GM12873 (cell line): ENCODE data around the gene BCR.
A peak's percentile ranks its signal among the peaks of the same experiment; 100 is the strongest.

Source experiments
- TF ChIP-seq, protein P1 (sequence below): IDR thresholded peaks from 2 replicates; pipeline ENCODE4 v1.5.1; 2012; ENCODE audit warnings: low read depth, mild to moderate bottlenecking, moderate library complexity, low read length, control low read depth; ENCODE audit not compliant: insufficient read depth; ENCODE audit errors: missing control alignments

BCR gene

DNA sequence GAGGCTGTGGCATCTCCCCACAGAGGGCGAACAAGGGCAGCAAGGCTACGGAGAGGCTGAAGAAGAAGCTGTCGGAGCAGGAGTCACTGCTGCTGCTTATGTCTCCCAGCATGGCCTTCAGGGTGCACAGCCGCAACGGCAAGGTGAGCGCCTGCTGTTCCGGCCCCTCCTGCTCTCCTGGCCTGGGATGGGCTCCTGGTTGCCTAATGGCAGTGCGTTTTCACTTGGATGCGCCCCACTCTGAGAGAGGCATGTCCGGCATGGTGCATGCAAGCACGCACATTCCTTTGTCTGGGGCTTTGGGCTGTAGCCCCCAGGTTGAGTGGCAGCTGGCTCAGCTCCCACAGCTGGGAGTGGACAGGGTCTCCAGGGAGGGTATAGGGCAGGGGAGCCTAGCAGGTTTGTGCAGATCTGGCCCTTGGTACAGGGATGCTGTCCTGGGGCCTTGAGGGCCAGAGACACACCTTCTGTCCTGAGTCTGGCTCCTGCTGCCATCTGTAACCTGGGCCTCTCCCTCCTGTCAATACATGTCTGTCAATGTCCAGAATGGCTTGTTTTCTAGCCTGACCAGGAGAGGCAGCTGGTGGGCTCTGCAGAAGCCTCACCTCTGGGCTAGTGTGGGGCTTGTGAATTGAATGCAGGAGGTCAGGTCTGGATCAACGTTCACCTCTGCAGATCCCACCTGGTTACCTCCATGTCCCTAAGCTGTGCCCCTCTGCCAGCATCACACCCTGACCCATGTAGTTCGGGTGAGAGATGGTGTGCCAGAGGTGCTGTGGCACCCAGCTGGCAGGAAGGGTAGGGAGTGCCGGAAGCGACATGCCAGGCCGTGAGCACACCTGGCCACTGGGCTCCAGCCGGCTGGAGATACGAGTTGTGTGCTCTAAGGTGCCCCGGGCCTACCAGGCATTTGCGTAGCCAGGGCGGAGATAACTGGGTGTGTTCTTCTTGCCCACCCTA, 107.1 kb downstream of the BCR start:
- TF ChIP-seq, protein P1, sequence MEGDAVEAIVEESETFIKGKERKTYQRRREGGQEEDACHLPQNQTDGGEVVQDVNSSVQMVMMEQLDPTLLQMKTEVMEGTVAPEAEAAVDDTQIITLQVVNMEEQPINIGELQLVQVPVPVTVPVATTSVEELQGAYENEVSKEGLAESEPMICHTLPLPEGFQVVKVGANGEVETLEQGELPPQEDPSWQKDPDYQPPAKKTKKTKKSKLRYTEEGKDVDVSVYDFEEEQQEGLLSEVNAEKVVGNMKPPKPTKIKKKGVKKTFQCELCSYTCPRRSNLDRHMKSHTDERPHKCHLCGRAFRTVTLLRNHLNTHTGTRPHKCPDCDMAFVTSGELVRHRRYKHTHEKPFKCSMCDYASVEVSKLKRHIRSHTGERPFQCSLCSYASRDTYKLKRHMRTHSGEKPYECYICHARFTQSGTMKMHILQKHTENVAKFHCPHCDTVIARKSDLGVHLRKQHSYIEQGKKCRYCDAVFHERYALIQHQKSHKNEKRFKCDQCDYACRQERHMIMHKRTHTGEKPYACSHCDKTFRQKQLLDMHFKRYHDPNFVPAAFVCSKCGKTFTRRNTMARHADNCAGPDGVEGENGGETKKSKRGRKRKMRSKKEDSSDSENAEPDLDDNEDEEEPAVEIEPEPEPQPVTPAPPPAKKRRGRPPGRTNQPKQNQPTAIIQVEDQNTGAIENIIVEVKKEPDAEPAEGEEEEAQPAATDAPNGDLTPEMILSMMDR: no peak

- TF ChIP-seq, protein P1: no peak
Measured at GRCh38 chr22:23288301-23289129, 108.2 kb downstream of the BCR start.

- TF ChIP-seq, protein P1: no peak
Measured at GRCh38 chr22:23289130-23289503, 108.8 kb downstream of the BCR start.

GRCh38 chr22:23289851-23290724, 109.8 kb downstream of the BCR start:
- TF ChIP-seq, protein P1: peak; percentile 86

DNA sequence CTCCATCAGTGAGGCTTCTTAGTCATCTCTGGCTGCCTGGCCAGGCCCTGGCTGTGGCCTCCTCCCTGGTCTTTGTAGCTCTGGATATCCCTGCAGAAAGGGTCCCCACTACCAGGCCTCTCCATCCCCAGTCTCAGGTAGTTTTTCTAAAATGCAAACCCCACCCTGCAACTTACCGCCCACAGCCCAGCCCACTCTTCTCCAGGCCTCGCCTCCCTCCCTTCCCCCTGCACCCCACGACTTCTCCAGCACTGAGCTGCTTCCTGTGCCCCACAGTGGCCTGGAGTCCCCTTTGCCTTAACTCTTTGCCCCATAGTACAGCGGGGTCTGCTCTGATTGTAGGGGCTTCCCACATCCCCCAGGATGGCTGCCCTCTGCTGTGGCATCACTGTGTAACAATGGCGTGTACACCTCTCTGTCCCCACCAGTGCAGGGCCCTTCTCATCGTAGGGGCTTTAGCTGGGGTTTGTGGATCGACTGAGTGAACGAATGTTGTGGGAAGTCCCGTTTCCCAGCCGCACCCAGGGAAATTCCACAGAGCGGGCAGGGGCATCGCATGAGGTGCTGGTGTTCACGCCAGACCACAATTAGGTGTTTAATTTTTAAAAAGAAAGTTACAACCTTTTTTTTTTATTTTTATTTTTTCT, 111.6 kb downstream of the BCR start:
- TF ChIP-seq, protein P1: no peak

DNA sequence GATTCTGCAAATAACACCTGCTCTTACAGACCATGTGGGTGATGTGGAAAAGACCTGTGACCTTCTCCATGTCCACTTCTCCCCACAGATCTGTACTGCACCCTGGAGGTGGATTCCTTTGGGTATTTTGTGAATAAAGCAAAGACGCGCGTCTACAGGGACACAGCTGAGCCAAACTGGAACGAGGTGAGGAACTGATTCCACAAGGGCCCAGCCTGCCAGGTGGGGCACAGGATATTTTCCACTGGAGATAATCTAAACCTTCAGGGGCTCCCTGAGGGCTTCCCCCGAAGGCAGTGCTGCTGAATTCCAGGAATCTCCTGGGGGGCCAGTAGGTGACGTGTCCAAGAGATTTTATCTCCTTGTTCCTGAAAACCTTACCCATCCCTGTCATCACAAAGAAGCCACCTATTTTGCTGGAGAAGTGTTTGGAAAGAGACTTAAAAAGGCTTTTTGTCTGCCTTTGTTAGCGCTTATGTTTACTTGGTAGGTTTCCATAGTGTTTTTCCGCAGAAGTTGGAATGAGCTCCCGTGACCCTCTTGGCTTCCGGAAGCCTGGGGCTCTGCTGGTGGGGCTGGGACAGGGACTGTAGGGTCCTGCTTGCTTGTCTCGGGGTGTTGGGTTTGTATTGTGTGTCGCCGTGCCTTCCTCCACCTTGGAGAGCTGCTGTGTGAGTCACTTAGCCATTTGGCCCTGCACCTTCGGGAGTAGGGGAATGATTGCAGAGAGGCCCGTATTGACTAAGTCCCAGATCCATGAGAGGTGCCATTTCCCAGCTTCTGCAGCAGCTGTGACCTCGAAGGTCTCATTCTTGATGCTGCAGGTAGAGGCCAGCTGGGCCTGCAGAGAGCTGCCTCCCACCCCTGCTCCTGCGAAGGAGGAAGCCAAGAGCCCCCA, 112.4 kb downstream of the BCR start:
- TF ChIP-seq, protein P1: no peak
